ENCODE results near the gene BRD3.

The BRD3 gene

DNA sequence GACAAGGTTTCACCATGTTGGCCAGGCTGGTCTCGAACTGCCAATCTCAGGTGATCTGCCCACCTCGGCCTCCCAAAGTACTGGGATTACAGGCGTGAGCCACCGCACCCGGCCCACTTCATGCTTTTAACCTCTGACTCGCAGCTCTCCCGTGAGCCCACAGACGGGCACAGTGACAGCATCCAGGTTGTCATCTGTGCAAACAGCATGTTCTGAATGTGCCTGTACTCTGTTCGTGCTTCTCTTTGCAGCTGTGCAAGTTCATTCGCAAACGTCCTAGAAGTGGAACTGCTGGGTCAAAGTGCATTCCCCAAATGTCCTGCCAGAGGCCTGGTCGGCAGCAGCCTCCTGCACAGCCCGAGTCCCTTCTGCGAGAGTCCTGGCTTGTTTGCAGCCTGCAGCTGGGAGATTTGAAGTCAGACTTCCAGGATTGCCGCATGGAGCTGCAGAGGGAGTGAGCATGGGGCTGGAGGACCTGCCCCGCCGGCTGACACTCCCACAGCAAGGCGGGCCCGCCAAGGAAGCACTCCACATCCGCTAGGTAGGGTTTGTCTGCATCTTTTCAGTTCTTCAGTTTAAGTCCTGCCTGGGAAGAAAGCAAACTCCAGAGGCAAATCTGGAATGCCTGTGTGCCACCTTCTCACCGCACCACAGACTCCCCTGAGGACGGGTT lies 39.1 kb downstream of the BRD3 start:
- Histone ChIP-seq H3K27me3 (ENCODE audit: insufficient read depth, insufficient read length) (no peaks in the 10 kb centered on the region), H3K4me1 (ENCODE audit: insufficient read depth, insufficient read length) (peaks cover 11% of the 10 kb centered on the region), H3K9me3 (ENCODE audit: insufficient read depth, low read length) (no peaks in the 10 kb centered on the region), H3K4me3 (ENCODE audit: insufficient read length, low read depth) (no peak overlapping the region), H3K36me3 (ENCODE audit: insufficient read depth, insufficient read length, low read length) (peaks cover 75% of the 10 kb centered on the region), H3K9ac (ENCODE audit: insufficient read length, low read depth) (peak overlapping the region; percentile 65)
- TF ChIP-seq YY1 (IDR thresholded peaks at IDR 0.05; ENCODE audit: insufficient read depth, insufficient read length) = no peak
- no peak for TF ChIP-seq ZNF274 (IDR thresholded peaks at IDR 0.05; ENCODE audit: low read depth, low read length)
- TF ChIP-seq SUZ12 (IDR thresholded peaks at IDR 0.05; ENCODE audit: extremely low read depth, insufficient read depth, insufficient read length) = no peak
- no peak for DNase-seq (ENCODE audit: low read depth, low spot score)

DNA sequence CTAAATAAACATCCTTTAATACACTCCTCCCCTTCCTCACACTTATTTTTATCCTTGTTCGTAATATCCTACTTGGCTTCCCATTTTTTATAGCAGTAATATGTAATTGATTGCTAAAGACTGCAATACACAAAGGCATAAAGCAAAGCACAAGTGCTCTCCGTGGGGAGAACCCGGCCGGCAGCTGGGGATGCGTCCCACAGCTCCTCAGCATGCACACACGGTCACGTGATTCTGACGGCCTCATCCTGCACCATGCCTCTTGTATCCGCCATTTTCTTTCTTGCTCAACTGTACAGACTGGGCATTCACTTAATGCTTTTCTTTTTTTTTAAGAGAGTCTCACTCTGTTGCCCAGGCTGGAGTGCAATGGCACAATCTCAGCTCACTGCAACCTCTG lies 39.8 kb downstream of the BRD3 start:
- no peak overlapping the region for H3K9ac ChIP-seq (ENCODE audit: insufficient read length, low read depth)
- TF ChIP-seq YY1 (IDR thresholded peaks at IDR 0.05; ENCODE audit: insufficient read depth, insufficient read length) (no peak), SUZ12 (IDR thresholded peaks at IDR 0.05; ENCODE audit: extremely low read depth, insufficient read depth, insufficient read length) (no peak), ZNF274 (IDR thresholded peaks at IDR 0.05; ENCODE audit: low read depth, low read length) (no peak)
- peaks cover 69% of the 10 kb centered on the region for H3K36me3 ChIP-seq (ENCODE audit: insufficient read depth, insufficient read length, low read length)
- H3K27me3 ChIP-seq (ENCODE audit: insufficient read depth, insufficient read length) = no peaks in the 10 kb centered on the region
- no peak overlapping the region for H3K4me3 ChIP-seq (ENCODE audit: insufficient read length, low read depth)
- DNase-seq (ENCODE audit: low read depth, low spot score) = no peak
- H3K4me1 ChIP-seq (ENCODE audit: insufficient read depth, insufficient read length) = peaks cover 11% of the 10 kb centered on the region
- no peaks in the 10 kb centered on the region for H3K9me3 ChIP-seq (ENCODE audit: insufficient read depth, low read length)

- Histone ChIP-seq H3K9me3 (ENCODE audit: insufficient read depth, low read length) (no peaks in the 10 kb centered on the region), H3K36me3 (ENCODE audit: insufficient read depth, insufficient read length, low read length) (peaks cover 64% of the 10 kb centered on the region), H3K9ac (ENCODE audit: insufficient read length, low read depth) (no peak overlapping the region), H3K4me3 (ENCODE audit: insufficient read length, low read depth) (no peak overlapping the region), H3K4me1 (ENCODE audit: insufficient read depth, insufficient read length) (peaks cover 11% of the 10 kb centered on the region), H3K27me3 (ENCODE audit: insufficient read depth, insufficient read length) (no peaks in the 10 kb centered on the region)
- no peak for DNase-seq (ENCODE audit: low read depth, low spot score)
- TF ChIP-seq SUZ12 (IDR thresholded peaks at IDR 0.05; ENCODE audit: extremely low read depth, insufficient read depth, insufficient read length) (no peak), ZNF274 (IDR thresholded peaks at IDR 0.05; ENCODE audit: low read depth, low read length) (no peak), YY1 (IDR thresholded peaks at IDR 0.05; ENCODE audit: insufficient read depth, insufficient read length) (no peak)
Measured at GRCh38 chr9:134027561-134027960, 40.3 kb downstream of the BRD3 start.

DNA sequence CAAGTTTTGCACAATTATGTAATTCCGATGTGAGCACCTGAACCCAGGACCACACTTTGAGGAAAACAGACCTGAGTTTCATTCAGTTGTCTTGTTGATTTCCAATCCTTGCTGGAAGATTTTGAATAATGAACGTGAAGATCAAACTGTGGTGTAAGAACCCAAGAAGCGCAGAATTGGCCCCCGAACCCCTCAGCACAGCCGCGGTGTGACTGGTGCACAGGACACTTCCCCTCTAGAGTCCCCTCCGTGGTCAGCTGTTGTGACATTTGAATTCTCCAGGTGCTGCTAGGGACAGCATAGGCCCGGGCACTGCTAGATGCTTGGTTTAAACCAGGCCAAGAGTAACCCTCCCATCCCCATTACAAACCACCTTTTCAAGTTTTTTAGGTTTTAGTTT lies 40.8 kb downstream of the BRD3 start:
- Histone ChIP-seq H3K4me1 (ENCODE audit: insufficient read depth, insufficient read length) (peaks cover 11% of the 10 kb centered on the region), H3K9ac (ENCODE audit: insufficient read length, low read depth) (no peak overlapping the region), H3K27me3 (ENCODE audit: insufficient read depth, insufficient read length) (no peaks in the 10 kb centered on the region), H3K4me3 (ENCODE audit: insufficient read length, low read depth) (no peak overlapping the region), H3K36me3 (ENCODE audit: insufficient read depth, insufficient read length, low read length) (peaks cover 58% of the 10 kb centered on the region), H3K9me3 (ENCODE audit: insufficient read depth, low read length) (no peaks in the 10 kb centered on the region)
- DNase-seq (ENCODE audit: low read depth, low spot score) = no peak
- no peak for TF ChIP-seq YY1 (IDR thresholded peaks at IDR 0.05; ENCODE audit: insufficient read depth, insufficient read length)
- no peak for TF ChIP-seq ZNF274 (IDR thresholded peaks at IDR 0.05; ENCODE audit: low read depth, low read length)
- TF ChIP-seq SUZ12 (IDR thresholded peaks at IDR 0.05; ENCODE audit: extremely low read depth, insufficient read depth, insufficient read length) = no peak

GRCh38 chr9:134026581-134026980 lies 41.2 kb downstream of the BRD3 start:
- H3K9ac ChIP-seq (ENCODE audit: insufficient read length, low read depth) = peak overlapping the region; percentile 79
- H3K36me3 ChIP-seq (ENCODE audit: insufficient read depth, insufficient read length, low read length) = peaks cover 54% of the 10 kb centered on the region
- DNase-seq (ENCODE audit: low read depth, low spot score) = no peak
- no peaks in the 10 kb centered on the region for H3K27me3 ChIP-seq (ENCODE audit: insufficient read depth, insufficient read length)
- H3K9me3 ChIP-seq (ENCODE audit: insufficient read depth, low read length) = no peaks in the 10 kb centered on the region
- TF ChIP-seq YY1 (IDR thresholded peaks at IDR 0.05; ENCODE audit: insufficient read depth, insufficient read length) (no peak), SUZ12 (IDR thresholded peaks at IDR 0.05; ENCODE audit: extremely low read depth, insufficient read depth, insufficient read length) (no peak), ZNF274 (IDR thresholded peaks at IDR 0.05; ENCODE audit: low read depth, low read length) (no peak)
- H3K4me1 ChIP-seq (ENCODE audit: insufficient read depth, insufficient read length) = peaks cover 11% of the 10 kb centered on the region
- peak overlapping the region; percentile 70 for H3K4me3 ChIP-seq (ENCODE audit: insufficient read length, low read depth)

DNA sequence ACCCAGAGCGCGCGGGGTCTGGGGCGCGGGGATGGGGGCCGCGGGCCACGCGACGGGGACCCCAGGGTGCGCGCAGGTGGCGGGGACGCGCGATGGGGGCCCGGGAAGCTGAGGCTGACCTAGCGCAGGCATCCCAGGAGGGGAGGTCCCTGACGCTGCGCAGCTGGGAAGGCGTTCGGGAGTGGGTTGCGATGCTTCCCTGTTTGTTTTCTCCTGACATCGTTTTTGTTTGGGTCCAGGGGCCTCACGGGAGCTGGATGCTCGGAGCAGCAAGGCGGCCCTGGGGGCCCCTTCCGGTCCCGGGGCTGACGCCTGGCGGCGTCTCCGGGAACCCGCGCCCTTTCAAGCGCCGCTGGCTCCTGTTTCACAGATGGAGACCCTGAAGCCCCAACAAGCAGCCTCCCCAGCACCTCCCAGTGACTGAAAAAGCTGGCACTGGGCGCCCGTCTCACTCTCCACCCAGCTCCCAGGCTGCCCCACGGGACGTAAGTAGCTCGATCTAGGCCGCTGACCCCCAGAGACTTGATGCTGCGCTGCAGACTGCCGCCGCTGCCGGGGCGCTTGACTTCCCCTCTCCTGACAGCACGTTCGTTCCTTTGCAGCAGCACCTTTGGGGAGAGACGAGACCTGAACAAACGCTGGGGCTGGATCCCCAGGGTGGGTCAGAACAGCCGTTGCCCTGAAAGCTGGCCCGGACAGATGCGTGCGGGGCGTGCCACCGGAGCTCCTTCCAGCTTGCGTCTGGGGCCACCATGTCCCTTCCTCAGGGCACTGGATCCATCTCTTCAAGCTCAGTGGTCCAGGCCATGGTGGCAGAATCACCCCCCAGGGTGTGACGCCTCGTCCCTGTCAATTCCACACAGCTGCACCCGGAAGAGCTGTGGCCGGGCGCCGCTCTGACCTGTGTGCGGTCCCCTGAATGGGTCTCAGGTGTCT lies 42.0 kb downstream of the BRD3 start:
- no peaks in the 10 kb centered on the region for H3K9me3 ChIP-seq (ENCODE audit: insufficient read depth, low read length)
- peak overlapping the region; percentile 70 for H3K4me3 ChIP-seq (ENCODE audit: insufficient read length, low read depth)
- no peaks in the 10 kb centered on the region for H3K27me3 ChIP-seq (ENCODE audit: insufficient read depth, insufficient read length)
- DNase-seq (ENCODE audit: low read depth, low spot score) = peak; percentile 25
- H3K9ac ChIP-seq (ENCODE audit: insufficient read length, low read depth) = peak overlapping the region; percentile 79
- TF ChIP-seq SUZ12 (IDR thresholded peaks at IDR 0.05; ENCODE audit: extremely low read depth, insufficient read depth, insufficient read length) (no peak), YY1 (IDR thresholded peaks at IDR 0.05; ENCODE audit: insufficient read depth, insufficient read length) (no peak), ZNF274 (IDR thresholded peaks at IDR 0.05; ENCODE audit: low read depth, low read length) (no peak)
- H3K36me3 ChIP-seq (ENCODE audit: insufficient read depth, insufficient read length, low read length) = peaks cover 47% of the 10 kb centered on the region
- H3K4me1 ChIP-seq (ENCODE audit: insufficient read depth, insufficient read length) = peaks cover 11% of the 10 kb centered on the region
